Heart right ventricle (tissue), 16 donors: ENCODE measurements around the gene DNASE1L1. TPM values are rescaled to one million over a fixed set of nuclear protein-coding genes. Genes with fewer than 3 reads are reported as not detected.
A peak's percentile ranks its signal among the peaks of the same experiment; 100 is the strongest.

ENCODE experiments used
- ATAC-seq, 8 donors: fragments of 200-7000 bp; cut with Tn5 transposase; one replicate each; pipeline ENCODE4 v1.9.1; 2020; ENCODE audit warnings: mild to moderate bottlenecking in 8 of 8, moderate library complexity in 8 of 8, moderate number of reproducible peaks in 1 of 8
- DNase-seq, 2 donors: peaks; one replicate each; pipeline ENCODE4 v3.0.0-alpha.2; 2020
- H3K27ac ChIP-seq, 10 donors: fragments of 200-600 bp; sonication (generic) in 2 of 10; one replicate each; pipeline versions ENCODE4 v1.5.0 to v1.8.0; 2020 to 2022; ENCODE audit warnings: mild to moderate bottlenecking in 3 of 10
- H3K27me3 ChIP-seq, 7 donors: fragments of 200-600 bp; one replicate each; pipeline ENCODE4 v1.8.0; 2021 to 2022; ENCODE audit warnings: mild to moderate bottlenecking in 2 of 7
- H3K36me3 ChIP-seq, 9 donors: fragments of 200-600 bp; sonication (generic) in 1 of 9; one replicate each; pipeline versions ENCODE4 v1.5.0 to v1.8.0; 2020 to 2022; ENCODE audit warnings: mild to moderate bottlenecking in 2 of 9
- H3K4me1 ChIP-seq, 9 donors: fragments of 200-600 bp; sonication (generic) in 1 of 9; one replicate each; pipeline versions ENCODE4 v1.5.0 to v1.8.0; 2020 to 2022; ENCODE audit warnings: mild to moderate bottlenecking in 4 of 9
- H3K4me3 ChIP-seq, 10 donors: fragments of 200-600 bp; sonication (generic) in 2 of 10; one replicate each; pipeline versions ENCODE4 v1.5.0 to v1.8.0; 2020 to 2022; ENCODE audit warnings: mild to moderate bottlenecking in 7 of 10, moderate library complexity in 2 of 10
- H3K9me3 ChIP-seq, 11 donors: fragments of 200-600 bp in 10 of 11; sonication (generic) in 2 of 11; one replicate each; pipeline versions ENCODE4 v1.5.0 to v1.8.0; 2013 to 2022; ENCODE audit warnings: mild to moderate bottlenecking in 2 of 11, control low read depth in 1 of 11, moderate library complexity in 1 of 11
- WGBS, 2 donors: extraction: QIAGEN DNeasy Blood & Tissue Kit; methylation state at CpG; one replicate each; pipeline ENCODE4 v1.1.7; 2013; ENCODE audit warnings: inconsistent platforms in 1 of 2; 5-methylcytosine and 5-hydroxymethylcytosine counted together
- intact Hi-C, 10 donors: fragments of 100-400 bp; cut with DNase I; formaldehyde crosslinking; loops; one replicate each; pipeline versions ENCODE4 v1.11.1 to v1.14.2; 2022
- polyA plus RNA-seq, 2 donors: library from polyadenylated mRNA; stranded (reverse); fragments of 200-250 nt; gene quantifications; one replicate each; pipeline ENCODE4 v1.2.3, GENCODE V29; 2013
- total RNA-seq, 10 donors: library from RNA; stranded (reverse); fragmentation: NEBNext Ultra II Directional in 3 of 10; extraction: Animal tissue kit (Norgen Biotek cat#: 25700) in 3 of 10; gene quantifications; one replicate each; pipeline versions ENCODE4 v1.2.1 to v1.2.4, GENCODE V29; 2021 to 2023
- TF ChIP-seq, protein P1 (sequence below), 9 donors: fragments of 200-600 bp; sonication (generic) in 2 of 9; IDR thresholded peaks; one replicate each; pipeline versions ENCODE4 v1.5.0 to v1.8.0; 2021 to 2022; ENCODE audit warnings: antibody characterized with exemption in 9 of 9, mild to moderate bottlenecking in 5 of 9, moderate library complexity in 1 of 9
- donor health status: Arrhythmogenic right ventricular cardiomyopathy.
- donor health status: ischemic (EF 13 %, LVEDD 7.1; RV severe dilation, severe dysfunction).
- donor health status: healthy with polysubstance abuse.
- donor health status: DM: no; HTN: yes; CAD: no.
- donor health status: DM: no; HTN: no; CAD: no.
- donor health status: ischemic (EF 25% LVEDD 6.9; RV normal size, moderate dysfunction).
- donor health status: ischemic (EF 25% LVEDD 5.7; RV mildly dilated, moderate dysfunction).
- donor health status: healthy.
- donor health status: DM: yes; HTN: yes; CAD: no.
- donor health status: Ischemic cardiomyopathy.
- donor health status: ischemic (EF 35%, LVEDD 5.7; RV mildly dilated, moderate dysfunction).
- donor health status: nonischemic (EF 11% LVEDD 7.7; RV severe dilation, severe dysfunction).
- donor health status: DM: yes; HTN: yes; CAD: no.
- donor health status: PGD.
- donor health status: ischemic (EF 29% LVEDD 5.4; RV normal size, mild dysfunction).
- donor health status: nonischemic (EF 23%, LVEDD 6.1; RV moderate dilation, normal function).

The DNASE1L1 gene
- total and polyA plus RNA-seq, 12 donors, result 27.2 to 57.1 (median 46.9) TPM

DNA sequence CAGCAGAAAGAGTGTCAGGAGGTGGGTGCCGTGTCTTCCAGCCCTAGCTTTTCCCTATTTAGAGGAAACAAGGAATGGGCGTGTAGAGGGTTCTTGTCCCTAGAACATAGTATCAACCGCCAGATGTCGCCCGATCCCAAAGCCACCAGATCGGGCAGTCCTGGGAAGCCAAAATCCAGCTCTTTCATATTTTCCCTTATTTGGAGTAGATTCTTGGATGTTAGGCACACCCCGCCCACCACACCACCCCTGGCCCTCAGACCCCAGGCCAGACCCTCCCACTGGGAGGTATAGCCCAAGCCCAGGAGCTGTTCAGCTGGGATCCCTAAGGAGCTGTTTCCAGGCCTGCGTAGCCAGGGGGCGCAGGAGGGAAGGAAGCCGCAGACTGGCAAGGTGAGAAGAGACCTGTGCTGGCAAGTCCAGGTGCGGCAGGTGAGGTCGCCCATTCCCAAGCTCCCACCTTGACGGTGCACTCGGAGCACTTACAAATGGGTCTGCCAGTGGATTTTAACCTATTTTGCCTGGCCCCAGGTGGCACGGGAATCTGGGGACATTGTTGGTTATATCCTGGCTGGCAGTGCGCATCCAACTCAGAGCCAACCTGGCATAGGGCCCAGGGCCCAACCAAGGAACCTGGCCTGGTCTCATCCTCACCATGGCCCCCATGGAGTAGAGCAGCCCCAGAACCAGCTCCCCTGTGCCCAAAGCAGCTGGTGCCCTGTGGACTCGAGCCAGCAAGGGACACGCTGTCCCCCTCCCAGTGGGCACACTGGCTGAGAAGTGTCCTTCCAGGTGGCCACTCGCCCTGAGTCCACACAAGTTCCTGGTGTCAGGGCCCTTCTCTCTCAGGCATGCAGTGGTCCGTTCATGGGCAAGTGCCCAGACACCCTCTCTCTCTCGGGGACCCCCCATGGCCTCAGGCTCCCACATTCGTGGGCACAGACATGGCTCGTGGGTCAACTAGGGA, 35.4 kb downstream of the DNASE1L1 start:
- TF ChIP-seq, protein P1, sequence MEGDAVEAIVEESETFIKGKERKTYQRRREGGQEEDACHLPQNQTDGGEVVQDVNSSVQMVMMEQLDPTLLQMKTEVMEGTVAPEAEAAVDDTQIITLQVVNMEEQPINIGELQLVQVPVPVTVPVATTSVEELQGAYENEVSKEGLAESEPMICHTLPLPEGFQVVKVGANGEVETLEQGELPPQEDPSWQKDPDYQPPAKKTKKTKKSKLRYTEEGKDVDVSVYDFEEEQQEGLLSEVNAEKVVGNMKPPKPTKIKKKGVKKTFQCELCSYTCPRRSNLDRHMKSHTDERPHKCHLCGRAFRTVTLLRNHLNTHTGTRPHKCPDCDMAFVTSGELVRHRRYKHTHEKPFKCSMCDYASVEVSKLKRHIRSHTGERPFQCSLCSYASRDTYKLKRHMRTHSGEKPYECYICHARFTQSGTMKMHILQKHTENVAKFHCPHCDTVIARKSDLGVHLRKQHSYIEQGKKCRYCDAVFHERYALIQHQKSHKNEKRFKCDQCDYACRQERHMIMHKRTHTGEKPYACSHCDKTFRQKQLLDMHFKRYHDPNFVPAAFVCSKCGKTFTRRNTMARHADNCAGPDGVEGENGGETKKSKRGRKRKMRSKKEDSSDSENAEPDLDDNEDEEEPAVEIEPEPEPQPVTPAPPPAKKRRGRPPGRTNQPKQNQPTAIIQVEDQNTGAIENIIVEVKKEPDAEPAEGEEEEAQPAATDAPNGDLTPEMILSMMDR (IDR thresholded peaks at IDR 0.05), result peak; percentile 18 to 76 (median 58)
- DNase-seq (peak; percentile 52 to 71), ATAC-seq (peak in 4 of 8 donors; percentile 3 to 23 (median 16))
- peak overlapping the region in 9 of 10 donors; percentile 31 to 92 (median 51) for H3K4me3 ChIP-seq
- WGBS, 2 donors, result 7 to 8% methylated on average over 14 to 23 of the region's 23 CpGs
- intact Hi-C loops, result loop anchor here in 4 of 10 donors (1.0 to 2.0 kb wide), 3 partner anchors 161 to 162 kb away; no protein-coding TSS in a partner anchor
- H3K9me3 ChIP-seq, result peaks cover 0 to 12% (median 0%) of the 10 kb centered on the region in 11 donors
- peaks cover 0 to 41% (median 32%) of the 10 kb centered on the region in 9 donors for H3K4me1 ChIP-seq
- no peaks in the 10 kb centered on the region for H3K27me3 ChIP-seq
- peak overlapping the region in 9 of 10 donors; percentile 28 to 98 (median 91) for H3K27ac ChIP-seq
- no peaks in the 10 kb centered on the region for H3K36me3 ChIP-seq

DNA sequence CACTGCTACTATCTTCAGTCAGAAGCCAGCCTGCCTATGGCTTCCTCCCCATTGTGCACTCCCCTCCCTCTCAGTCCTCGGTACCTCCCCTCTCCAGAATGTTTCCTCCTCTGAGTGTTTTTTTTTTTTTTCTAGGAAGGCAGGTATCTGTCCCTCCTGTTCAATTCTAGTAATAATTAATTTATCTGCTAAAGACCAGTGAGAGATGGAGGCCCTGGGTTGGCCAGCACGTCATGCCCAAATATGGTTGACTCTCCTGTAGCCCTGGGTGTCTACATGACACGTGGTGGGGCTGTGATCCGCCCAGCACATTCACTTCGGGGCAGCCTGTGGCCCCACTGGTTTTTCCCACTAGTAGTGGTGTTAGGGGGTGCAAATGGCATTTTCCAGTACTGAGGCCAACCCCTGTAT, 36.4 kb downstream of the DNASE1L1 start:
- intact Hi-C loops, result loop anchor here in 3 of 10 donors (1.0 to 2.0 kb wide), 2 partner anchors 162 to 163 kb away; no protein-coding TSS in a partner anchor
- TF ChIP-seq, protein P1 (IDR thresholded peaks at IDR 0.05), result no peak
- H3K27me3 ChIP-seq, result no peaks in the 10 kb centered on the region
- H3K27ac ChIP-seq, result peak overlapping the region in 7 of 10 donors; percentile 77 to 98 (median 95)
- H3K4me1 ChIP-seq, result peaks cover 5 to 46% (median 36%) of the 10 kb centered on the region in 9 donors
- peak overlapping the region in 9 of 10 donors; percentile 74 to 92 (median 87) for H3K4me3 ChIP-seq
- H3K36me3 ChIP-seq, result peaks cover 0 to 7% (median 0%) of the 10 kb centered on the region in 9 donors
- peaks cover 0 to 10% (median 0%) of the 10 kb centered on the region in 11 donors for H3K9me3 ChIP-seq
- 36 to 39% methylated on average over 4 to 5 of the region's 5 CpGs for WGBS, 2 donors
- ATAC-seq, result no peak
- DNase-seq, result peak in 1 of 2 donors; percentile 23

DNA sequence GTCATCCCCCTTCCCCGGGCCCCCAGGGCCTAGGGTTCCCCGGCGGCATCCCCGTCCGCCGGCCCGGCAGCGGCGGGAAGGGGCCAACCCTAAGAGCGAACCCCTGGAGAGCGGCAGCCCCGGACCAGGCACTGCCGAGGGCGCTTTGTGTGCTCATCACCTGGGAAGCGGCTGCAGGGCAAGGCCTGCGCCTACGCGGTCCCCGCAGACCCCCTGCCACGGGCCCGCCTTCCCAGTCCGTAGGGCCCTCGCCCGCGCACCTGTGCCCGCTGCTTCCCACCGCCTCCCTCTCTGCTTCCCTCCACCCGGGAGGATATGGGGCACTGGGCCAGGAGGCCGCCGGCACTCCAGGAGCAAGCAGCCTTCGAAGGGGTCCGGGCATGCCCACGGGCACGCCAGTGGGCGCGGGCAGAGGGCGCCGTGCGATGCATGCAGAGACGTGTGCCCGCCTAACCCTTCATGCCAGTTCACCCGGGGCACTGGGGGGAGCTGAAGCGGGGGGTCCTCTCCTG, 37.2 kb downstream of the DNASE1L1 start:
- ATAC-seq, result peak in 1 of 8 donors; percentile 0

More for the DNA sequence above, 37.2 kb downstream of the DNASE1L1 start:
- H3K9me3 ChIP-seq, result peaks cover 0 to 10% (median 0%) of the 10 kb centered on the region in 11 donors
- TF ChIP-seq, protein P1 (IDR thresholded peaks at IDR 0.05), result no peak
- 4 to 24% methylated on average over 13 to 42 of the region's 43 CpGs for WGBS, 2 donors
- peaks cover 0 to 15% (median 7%) of the 10 kb centered on the region in 9 donors for H3K36me3 ChIP-seq
- intact Hi-C loops, result loop anchor here in 2 of 10 donors (2.0 kb wide), 2 partner anchors 47 to 163 kb away; no protein-coding TSS in a partner anchor
- H3K4me1 ChIP-seq, result peaks cover 9 to 51% (median 44%) of the 10 kb centered on the region in 9 donors
- DNase-seq, result peak in 1 of 2 donors; percentile 36
- H3K4me3 ChIP-seq, result peak overlapping the region; percentile 54 to 92 (median 86)
- peak overlapping the region; percentile 61 to 98 (median 93) for H3K27ac ChIP-seq
- no peaks in the 10 kb centered on the region for H3K27me3 ChIP-seq
